Choroid plexus epithelial cell (primary cell): ENCODE measurements around the gene RBM34.

Experiments
- DNase-seq: peaks from one replicate; pipeline ENCODE4 v3.0.0-alpha.2; 2010; ENCODE audit warnings: low read depth
- H3K4me3 ChIP-seq: 2 replicates; pipeline ENCODE4 v1.5.1; 2011; ENCODE audit warnings: low read depth, mild to moderate bottlenecking, control low read depth, low read length, moderate library complexity
- TF ChIP-seq, protein P1 (sequence below): conservative IDR thresholded peaks from 2 replicates; pipeline ENCODE4 v1.5.1; 2011; ENCODE audit warnings: low read depth, mild to moderate bottlenecking, control low read depth, inconsistent platforms, low read length, moderate library complexity

The RBM34 gene

DNA sequence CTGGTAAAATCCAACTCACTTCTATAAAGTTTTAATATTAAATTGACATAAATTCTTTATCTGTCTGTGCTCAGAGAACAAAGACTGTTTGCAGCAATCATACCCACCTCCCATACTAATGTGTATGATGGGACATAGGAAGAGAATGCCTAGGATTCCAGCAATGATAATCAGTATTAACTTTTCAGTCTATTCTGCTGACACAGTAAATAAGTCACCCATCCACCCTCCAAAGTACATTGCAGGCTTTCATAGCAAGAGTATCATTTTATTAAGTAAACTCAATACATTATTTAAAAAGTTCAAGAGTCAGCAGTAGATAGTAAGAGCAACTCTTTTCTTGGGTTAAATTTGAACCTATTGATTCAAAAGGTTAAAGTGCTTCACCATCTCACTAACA, 8.8 kb downstream of the RBM34 start:
- TF ChIP-seq, protein P1, sequence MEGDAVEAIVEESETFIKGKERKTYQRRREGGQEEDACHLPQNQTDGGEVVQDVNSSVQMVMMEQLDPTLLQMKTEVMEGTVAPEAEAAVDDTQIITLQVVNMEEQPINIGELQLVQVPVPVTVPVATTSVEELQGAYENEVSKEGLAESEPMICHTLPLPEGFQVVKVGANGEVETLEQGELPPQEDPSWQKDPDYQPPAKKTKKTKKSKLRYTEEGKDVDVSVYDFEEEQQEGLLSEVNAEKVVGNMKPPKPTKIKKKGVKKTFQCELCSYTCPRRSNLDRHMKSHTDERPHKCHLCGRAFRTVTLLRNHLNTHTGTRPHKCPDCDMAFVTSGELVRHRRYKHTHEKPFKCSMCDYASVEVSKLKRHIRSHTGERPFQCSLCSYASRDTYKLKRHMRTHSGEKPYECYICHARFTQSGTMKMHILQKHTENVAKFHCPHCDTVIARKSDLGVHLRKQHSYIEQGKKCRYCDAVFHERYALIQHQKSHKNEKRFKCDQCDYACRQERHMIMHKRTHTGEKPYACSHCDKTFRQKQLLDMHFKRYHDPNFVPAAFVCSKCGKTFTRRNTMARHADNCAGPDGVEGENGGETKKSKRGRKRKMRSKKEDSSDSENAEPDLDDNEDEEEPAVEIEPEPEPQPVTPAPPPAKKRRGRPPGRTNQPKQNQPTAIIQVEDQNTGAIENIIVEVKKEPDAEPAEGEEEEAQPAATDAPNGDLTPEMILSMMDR = no peak
- DNase-seq = no peak
- no peak overlapping the region for H3K4me3 ChIP-seq

DNA sequence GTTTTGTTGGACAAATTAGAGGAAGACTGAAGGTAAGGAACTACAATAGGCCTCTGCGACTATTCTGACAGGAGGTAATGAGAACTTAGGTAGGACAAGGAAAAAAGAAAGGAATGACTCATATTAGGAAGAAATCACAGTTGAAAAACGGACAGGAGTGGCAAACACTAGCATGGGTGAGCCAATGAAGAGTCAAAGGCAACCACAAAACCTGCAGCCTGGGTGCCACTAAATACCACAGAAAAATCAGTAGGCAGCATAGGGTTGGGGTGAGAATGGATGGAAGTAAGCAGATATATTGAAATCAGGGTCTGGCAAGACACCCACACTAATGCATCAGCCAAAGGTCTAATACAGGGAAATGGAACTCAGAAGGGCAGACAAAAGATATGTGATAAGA, 10.0 kb downstream of the RBM34 start:
- H3K4me3 ChIP-seq = no peak overlapping the region
- DNase-seq = no peak
- TF ChIP-seq, protein P1 = no peak

GRCh38 chr1:235149824-235150223, 11.2 kb downstream of the RBM34 start:
- TF ChIP-seq, protein P1 = no peak
- no peak overlapping the region for H3K4me3 ChIP-seq
- no peak for DNase-seq

DNA sequence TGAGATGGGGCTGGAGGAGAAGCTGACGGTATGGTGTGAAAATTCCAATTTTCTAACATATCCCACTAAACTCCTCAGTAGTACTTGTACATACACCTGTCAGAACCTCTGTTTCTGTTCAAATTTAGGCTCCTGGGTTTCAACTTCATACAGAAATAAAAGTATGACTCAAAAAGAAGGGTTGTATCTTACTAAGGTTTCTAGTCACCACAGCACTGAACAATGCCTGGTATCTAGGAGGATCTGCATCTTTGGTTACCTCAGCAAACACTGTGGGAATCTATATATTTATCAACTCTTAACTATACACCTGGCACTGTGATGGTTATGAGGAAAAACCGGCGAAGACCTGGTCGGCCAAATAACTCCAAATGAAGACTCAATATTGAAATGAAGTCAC, 13.8 kb downstream of the RBM34 start:
- DNase-seq = no peak
- TF ChIP-seq, protein P1 = no peak
- no peak overlapping the region for H3K4me3 ChIP-seq

DNA sequence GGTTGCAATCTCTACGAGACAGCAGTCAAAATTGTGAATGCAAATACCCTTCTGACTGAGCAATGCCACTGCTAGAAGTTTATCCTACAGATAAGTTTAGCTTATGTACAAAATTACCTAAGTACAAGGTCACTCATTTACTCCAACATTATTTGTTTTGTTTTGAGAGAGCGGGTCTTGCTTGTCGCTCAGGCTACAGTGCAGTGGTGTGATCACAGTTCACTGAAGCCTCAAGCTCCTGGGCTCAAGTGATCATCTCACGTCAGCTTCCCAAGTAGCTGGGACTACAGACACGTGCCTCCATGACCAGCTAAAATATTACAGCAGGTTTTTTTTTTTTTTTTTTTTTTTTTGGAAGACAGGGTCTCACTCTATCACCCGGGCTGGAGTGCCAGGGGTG, 15.4 kb downstream of the RBM34 start:
- no peak overlapping the region for H3K4me3 ChIP-seq
- no peak for DNase-seq
- TF ChIP-seq, protein P1 = no peak

GRCh38 chr1:235142991-235143390, 18.1 kb downstream of the RBM34 start:
- TF ChIP-seq, protein P1 = no peak
- DNase-seq = no peak
- H3K4me3 ChIP-seq = no peak overlapping the region

DNA sequence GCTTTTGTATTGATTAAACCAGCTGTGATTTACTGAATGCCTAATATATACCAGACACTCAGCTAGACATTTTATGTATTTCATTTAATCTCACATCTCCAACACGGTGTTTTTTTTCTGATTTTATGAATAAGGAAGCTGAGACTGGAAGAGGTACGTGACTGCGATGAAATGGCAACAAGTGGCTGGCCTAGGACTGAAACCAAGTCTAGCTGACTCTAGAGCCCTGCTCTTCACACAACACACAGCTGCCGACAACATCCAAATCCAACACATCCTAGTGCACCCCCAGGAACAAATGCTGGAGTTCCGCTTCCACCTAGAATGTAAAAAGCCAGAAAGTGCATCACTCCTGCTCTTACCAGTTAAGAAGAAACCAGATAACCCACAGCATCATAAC, 21.7 kb downstream of the RBM34 start:
- TF ChIP-seq, protein P1 = no peak
- DNase-seq = no peak
- no peak overlapping the region for H3K4me3 ChIP-seq
